ENCODE results near the gene BBC3. TPM values are rescaled to one million over a fixed set of nuclear protein-coding genes. Genes with fewer than 3 reads are reported as not detected.

The BBC3 gene
- total RNA-seq, 4 donors from 2014 or later: 4.1 to 10.0 (median 5.5) TPM

- Histone ChIP-seq H3K4me1 (peaks cover 1 to 18% (median 11%) of the 10 kb centered on the region in 4 donors), H3K27ac (no peak overlapping the region), H3K27me3 (no peaks in the 10 kb centered on the region), H3K9me3 (no peaks in the 10 kb centered on the region), H3K4me3 (no peak overlapping the region), H3K36me3 (peaks cover 0 to 14% (median 0%) of the 10 kb centered on the region in 3 donors)
- TF ChIP-seq POLR2A (IDR thresholded peaks at IDR 0.05): no peak
- TF ChIP-seq CTCF (IDR thresholded peaks at IDR 0.05): no peak
- DNase-seq: no peak
Measured at GRCh38 chr19:47183601-47184000, 47.4 kb downstream of the BBC3 start.

GRCh38 chr19:47179653-47180310 is 51.2 kb downstream of the BBC3 start:
- Histone ChIP-seq H3K4me1 (peaks cover 0 to 17% (median 6%) of the 10 kb centered on the region in 4 donors), H3K27ac (no peak overlapping the region), H3K9me3 (no peaks in the 10 kb centered on the region), H3K36me3 (peaks cover 0 to 10% (median 0%) of the 10 kb centered on the region in 3 donors), H3K4me3 (no peak overlapping the region), H3K27me3 (no peaks in the 10 kb centered on the region)
- TF ChIP-seq CTCF (IDR thresholded peaks at IDR 0.05) (no peak), POLR2A (IDR thresholded peaks at IDR 0.05) (no peak)
- no peak for DNase-seq

- no peak overlapping the region for H3K4me3 ChIP-seq
- peak in 1 of 3 donors; percentile 36 for DNase-seq
- H3K36me3 ChIP-seq: peaks cover 0 to 28% (median 0%) of the 10 kb centered on the region in 3 donors
- no peaks in the 10 kb centered on the region for H3K27me3 ChIP-seq
- H3K27ac ChIP-seq: peak overlapping the region; percentile 35 to 70 (median 54)
- no peaks in the 10 kb centered on the region for H3K9me3 ChIP-seq
- H3K4me1 ChIP-seq: peaks cover 0 to 17% (median 6%) of the 10 kb centered on the region in 4 donors
- TF ChIP-seq POLR2A (IDR thresholded peaks at IDR 0.05): no peak
- no peak for TF ChIP-seq CTCF (IDR thresholded peaks at IDR 0.05)
Measured at GRCh38 chr19:47176627-47177090, 54.3 kb downstream of the BBC3 start.

GRCh38 chr19:47176071-47176626 is 54.9 kb downstream of the BBC3 start:
- no peak for DNase-seq
- Histone ChIP-seq H3K27me3 (no peaks in the 10 kb centered on the region), H3K9me3 (no peaks in the 10 kb centered on the region), H3K4me3 (no peak overlapping the region), H3K27ac (peak overlapping the region; percentile 35 to 70 (median 52)), H3K36me3 (peaks cover 0 to 32% (median 0%) of the 10 kb centered on the region in 3 donors), H3K4me1 (peaks cover 0 to 17% (median 6%) of the 10 kb centered on the region in 4 donors)
- TF ChIP-seq POLR2A (IDR thresholded peaks at IDR 0.05) (no peak), CTCF (IDR thresholded peaks at IDR 0.05) (no peak)

- H3K9me3 ChIP-seq: no peaks in the 10 kb centered on the region
- no peak overlapping the region for H3K27ac ChIP-seq
- no peak overlapping the region for H3K4me3 ChIP-seq
- DNase-seq: no peak
- H3K27me3 ChIP-seq: no peaks in the 10 kb centered on the region
- TF ChIP-seq CTCF (IDR thresholded peaks at IDR 0.05) (no peak), POLR2A (IDR thresholded peaks at IDR 0.05) (no peak)
- peaks cover 0 to 44% (median 0%) of the 10 kb centered on the region in 3 donors for H3K36me3 ChIP-seq
- H3K4me1 ChIP-seq: peaks cover 0 to 15% (median 4%) of the 10 kb centered on the region in 4 donors
Measured at GRCh38 chr19:47172666-47173455, 58.1 kb downstream of the BBC3 start.

Small RNAs within 50 kb of the gene (small RNA-seq; reads per million reads assigned to genes)
- gene MIR3190: 0 reads per million in 2 donors

Other genes with a start within 250 kb of the BBC3 start
- not detected for gene NPAS1, start 211.4 kb downstream of the BBC3 start, total RNA-seq
- gene TMEM160, start 182.6 kb downstream of the BBC3 start, total RNA-seq: 10 to 100 TPM; 17.7 to 52.7 (median 29.3) TPM
- 10 to 100 TPM; 24.7 to 61.9 (median 42.4) TPM for gene ZC3H4, start 117.4 kb downstream of the BBC3 start, total RNA-seq
- gene SAE1, start 100.4 kb downstream of the BBC3 start, total RNA-seq: 10 to 100 TPM; 35.9 to 73.4 (median 40.3) TPM
- gene CCDC9, start 25.3 kb upstream of the BBC3 start, total RNA-seq: 100 to 1,000 TPM in 1 of 4 donors, 10 to 100 TPM in 3; 12.1 to 104 (median 35.8) TPM
- gene INAFM1, start 43.7 kb upstream of the BBC3 start, total RNA-seq: 10 to 100 TPM in 2 of 4 donors, 1 to 10 TPM in 2; 6.1 to 23.9 (median 12.8) TPM
- gene C5AR1, start 78.7 kb upstream of the BBC3 start, total RNA-seq: 1 to 10 TPM in 2 of 4 donors, under 1 TPM in 1, not detected in 1; 0.70 to 5.0 (median 2.2) TPM
- gene C5AR2, start 101.0 kb upstream of the BBC3 start, total RNA-seq: 1 to 10 TPM in 2 of 4 donors, under 1 TPM in 1, not detected in 1; 0.95 to 1.6 (median 1.4) TPM
- 10 to 100 TPM; 13.1 to 51.2 (median 30.0) TPM for gene DHX34, start 118.1 kb upstream of the BBC3 start, total RNA-seq
- 10 to 100 TPM in 2 of 4 donors, 1 to 10 TPM in 2; 1.6 to 18.2 (median 10.2) TPM for gene MEIS3, start 188.3 kb upstream of the BBC3 start, total RNA-seq
- under 1 TPM in 2 of 4 donors, not detected in 2; 0.53 to 0.85 TPM for gene SLC8A2, start 240.7 kb upstream of the BBC3 start, total RNA-seq

Measured in Peyer's patch (tissue), 4 donors.